H9 (cell line): Measurements from ENCODE around the gene ANKRD65. TPM values are rescaled to one million over a fixed set of nuclear protein-coding genes. Genes with fewer than 3 reads are reported as not detected.

Experiments used
- DNase-seq: peaks from one replicate; pipeline ENCODE4 v3.0.0-alpha.2; 2017
- H2AFZ ChIP-seq: one replicate; pipeline ENCODE4 v1.6.1; 2013; ENCODE audit warnings: mild to moderate bottlenecking, low read length, control low read depth, moderate library complexity
- H2AK5ac ChIP-seq: 2 replicates; pipeline ENCODE4 v1.6.1; 2013; ENCODE audit warnings: low read length, control low read depth, mixed read lengths; ENCODE audit not compliant: insufficient read length
- H2BK120ac ChIP-seq: one replicate; pipeline ENCODE4 v1.6.1; 2013; ENCODE audit warnings: low read depth, mild to moderate bottlenecking, low read length, control low read depth, inconsistent platforms; ENCODE audit not compliant: poor library complexity, severe bottlenecking
- H2BK12ac ChIP-seq: 2 replicates; pipeline ENCODE4 v1.6.1; 2013; ENCODE audit warnings: low read length, control low read depth, mixed read lengths, low read depth; ENCODE audit not compliant: insufficient read length
- H2BK15ac ChIP-seq: 2 replicates; pipeline ENCODE4 v1.6.1; 2013; ENCODE audit warnings: low read depth, low read length, control low read depth
- H2BK20ac ChIP-seq: one replicate; pipeline ENCODE4 v1.6.1; 2013; ENCODE audit warnings: low read depth, mild to moderate bottlenecking, low read length, control low read depth, inconsistent platforms; ENCODE audit not compliant: poor library complexity, severe bottlenecking
- H2BK5ac ChIP-seq: 2 replicates; pipeline ENCODE4 v1.6.1; 2013; ENCODE audit warnings: low read length, control low read depth, mixed read lengths; ENCODE audit not compliant: insufficient read length
- H3K14ac ChIP-seq: 2 replicates; pipeline ENCODE4 v1.6.1; 2013; ENCODE audit warnings: low read length, control low read depth; ENCODE audit not compliant: insufficient read depth
- H3K18ac ChIP-seq: 2 replicates; pipeline ENCODE4 v1.6.1; 2013; ENCODE audit warnings: low read depth, mild to moderate bottlenecking, mixed read lengths, low read length, control low read depth; ENCODE audit not compliant: insufficient read length
- H3K23ac ChIP-seq: 2 replicates; pipeline ENCODE4 v1.6.1; 2013; ENCODE audit warnings: low read length, control low read depth, mixed read lengths, low read depth; ENCODE audit not compliant: insufficient read length
- H3K23me2 ChIP-seq: 2 replicates; pipeline ENCODE4 v1.6.1; 2013; ENCODE audit warnings: low read depth, mild to moderate bottlenecking, mixed read lengths, low read length, control low read depth; ENCODE audit not compliant: insufficient read length, poor library complexity, severe bottlenecking
- H3K27ac ChIP-seq: 2 replicates; pipeline ENCODE4 v1.5.1; 2013; ENCODE audit warnings: low read length, control low read depth, mixed read lengths, low read depth; ENCODE audit not compliant: insufficient read length
- H3K27me3 ChIP-seq: 2 replicates; pipeline ENCODE4 v1.6.1; 2013; ENCODE audit warnings: low read length, control low read depth, inconsistent platforms; ENCODE audit not compliant: insufficient read depth
- H3K4ac ChIP-seq: 2 replicates; pipeline ENCODE4 v1.6.1; 2013; ENCODE audit warnings: low read depth, mild to moderate bottlenecking, control low read depth, inconsistent platforms, low read length, moderate library complexity
- H3K4me1 ChIP-seq: 2 replicates; pipeline ENCODE4 v1.6.1; 2013; ENCODE audit warnings: low read length, control low read depth, inconsistent platforms; ENCODE audit not compliant: insufficient read depth
- H3K4me2 ChIP-seq: 2 replicates; pipeline ENCODE4 v1.6.1; 2013; ENCODE audit warnings: low read length, control low read depth, mixed read lengths; ENCODE audit not compliant: insufficient read length, insufficient read depth
- H3K56ac ChIP-seq: 2 replicates; pipeline ENCODE4 v1.6.1; 2013; ENCODE audit warnings: low read depth, mild to moderate bottlenecking, mixed read lengths, low read length, control low read depth; ENCODE audit not compliant: insufficient read length
- H3K79me1 ChIP-seq: 2 replicates; pipeline ENCODE4 v1.6.1; 2013; ENCODE audit warnings: low read depth, mild to moderate bottlenecking, moderate library complexity, low read length, control low read depth, inconsistent platforms; ENCODE audit not compliant: insufficient read depth, poor library complexity, severe bottlenecking
- H3K79me2 ChIP-seq: 2 replicates; pipeline ENCODE4 v1.6.1; 2013; ENCODE audit warnings: low read length, control low read depth, inconsistent platforms; ENCODE audit not compliant: insufficient read depth
- H3K9ac ChIP-seq: 2 replicates; pipeline ENCODE4 v1.6.1; 2013; ENCODE audit warnings: low read length, control low read depth, mixed read lengths; ENCODE audit not compliant: insufficient read length; ENCODE audit errors: extremely low read depth
- H3K9me3 ChIP-seq: one replicate; pipeline ENCODE4 v1.6.1; 2013; ENCODE audit warnings: low read depth, low read length, inconsistent platforms; ENCODE audit not compliant: control insufficient read depth
- H3T11ph ChIP-seq: one replicate; pipeline ENCODE4 v1.6.1; 2013; ENCODE audit warnings: mild to moderate bottlenecking, low read length, control low read depth, inconsistent platforms
- H4K20me1 ChIP-seq: one replicate; pipeline ENCODE4 v1.6.1; 2013; ENCODE audit not compliant: control insufficient read depth, insufficient read length, insufficient read depth
- H4K5ac ChIP-seq: 2 replicates; pipeline ENCODE4 v1.6.1; 2013; ENCODE audit warnings: low read depth, mild to moderate bottlenecking, mixed read lengths, low read length, control low read depth; ENCODE audit not compliant: insufficient read length
- H4K8ac ChIP-seq: replicated peaks from 2 replicates; pipeline ENCODE4 v1.6.1; 2013; ENCODE audit warnings: low read length, control low read depth, mixed read lengths, low read depth; ENCODE audit not compliant: insufficient read length
- H4K91ac ChIP-seq: 2 replicates; pipeline ENCODE4 v1.6.1; 2013; ENCODE audit warnings: low read depth, mild to moderate bottlenecking, moderate library complexity, mixed read lengths, low read length, control low read depth; ENCODE audit not compliant: insufficient read length
- H3K27ac Mint-ChIP-seq, 3 experiments: 2 replicates in 2 of 3; 3 replicates in 1 of 3; pipeline ENCODE4 v1.8.0; 2020 to 2021; ENCODE audit warnings: mixed read lengths in 3 of 3, mild to moderate bottlenecking in 1 of 3, moderate library complexity in 1 of 3
- H3K27me3 Mint-ChIP-seq: 2 replicates; pipeline ENCODE4 v1.8.0; 2021; ENCODE audit warnings: low read depth, mild to moderate bottlenecking, moderate library complexity, mixed read lengths
- H3K36me3 Mint-ChIP-seq, 3 experiments: 2 replicates in 2 of 3; 3 replicates in 1 of 3; pipeline ENCODE4 v1.8.0; 2020 to 2021; ENCODE audit warnings: low read depth in 3 of 3, mixed read lengths in 3 of 3; ENCODE audit not compliant: insufficient read depth in 1 of 3
- H3K4me1 Mint-ChIP-seq, 2 experiments: 2 replicates each; pipeline ENCODE4 v1.8.0; 2020; ENCODE audit warnings: mixed read lengths in 2 of 2
- H3K4me3 Mint-ChIP-seq, 2 experiments: 2 replicates in 1 of 2; 3 replicates in 1 of 2; pipeline ENCODE4 v1.8.0; 2020 to 2021; ENCODE audit warnings: mild to moderate bottlenecking in 2 of 2, mixed read lengths in 2 of 2, moderate library complexity in 1 of 2
- H3K9me3 Mint-ChIP-seq, 2 experiments: 2 replicates in 1 of 2; 3 replicates in 1 of 2; pipeline ENCODE4 v1.8.0; 2020; ENCODE audit warnings: mild to moderate bottlenecking in 2 of 2, mixed read lengths in 2 of 2, moderate library complexity in 1 of 2
- CTCF ChIP-seq: fragments of 200-600 bp; sonication (generic); conservative IDR thresholded peaks from 3 replicates; pipeline ENCODE4 v1.8.0; 2021; ENCODE audit warnings: antibody characterized with exemption, mild to moderate bottlenecking
- whole genome bisulfite sequencing: extraction: QIAGEN DNeasy Blood & Tissue Kit; methylation state at CpG from one replicate; pipeline ENCODE4 v1.1.7; 2013; ENCODE audit warnings: missing lambda C conversion rate, low lambda C conversion rate, mixed read lengths; ENCODE audit not compliant: insufficient read length; ENCODE audit errors: extremely low coverage; 5-methylcytosine and 5-hydroxymethylcytosine counted together
- total RNA-seq: library from RNA; stranded (reverse); gene quantifications from 2 replicates; pipeline ENCODE4 v1.2.1, GENCODE V29; 2021

Gene ANKRD65
- total RNA-seq, 1 experiment from 2014 or later, result 3.1 TPM

- no peak for DNase-seq
- H3K79me2 ChIP-seq, result no peaks in the 10 kb centered on the region
- no peak overlapping the region for H2BK120ac ChIP-seq
- peaks cover 5% of the 10 kb centered on the region; the same call in 1 of the 2 replicates for H3K4me1 ChIP-seq
- no peaks in the 10 kb centered on the region for H3K79me1 ChIP-seq
- H3K27ac Mint-ChIP-seq, result peak overlapping the region in 2 of 3 experiments; percentile 82 to 91; a peak in 5 of 7 replicates
- H2BK20ac ChIP-seq, result no peak overlapping the region
- H3K9me3 ChIP-seq, result no peaks in the 10 kb centered on the region
- no peak overlapping the region for H4K8ac ChIP-seq
- H3K14ac ChIP-seq, result 0 out of 2 replicates have a peak overlapping the region, but pooled peaks have one; percentile 24
- no peaks in the 10 kb centered on the region for H4K20me1 ChIP-seq
- H2BK12ac ChIP-seq, result no peak overlapping the region
- H3K27ac ChIP-seq, result no peak overlapping the region
- H4K5ac ChIP-seq, result no peak overlapping the region
- H2BK15ac ChIP-seq, result no peak overlapping the region
- H2BK5ac ChIP-seq, result no peak overlapping the region
- WGBS, result no CpG with 5 or more reads among the region's 7 CpGs
- H3K27me3 ChIP-seq, result no peaks in the 10 kb centered on the region
- H3K9me3 Mint-ChIP-seq, result no peaks in the 10 kb centered on the region
- H2AK5ac ChIP-seq, result no peak overlapping the region
- H3K4me2 ChIP-seq, result no peak overlapping the region
- no peaks in the 10 kb centered on the region; a peak in 2 of 7 replicates for H3K36me3 Mint-ChIP-seq
- peaks cover 38 to 58% of the 10 kb centered on the region in 2 experiments for H3K4me1 Mint-ChIP-seq
- no peak overlapping the region for H3K9ac ChIP-seq
- no peak for TF ChIP-seq CTCF
- H3K27me3 Mint-ChIP-seq, result no peaks in the 10 kb centered on the region
- H3K4me3 Mint-ChIP-seq, result no peak overlapping the region
- no peak overlapping the region for H3K18ac ChIP-seq
- H3K4ac ChIP-seq, result no peak overlapping the region
- no peak overlapping the region for H3K23ac ChIP-seq
- H3K23me2 ChIP-seq, result peaks cover 3% of the 10 kb centered on the region
- H2AFZ ChIP-seq, result no peak overlapping the region
- no peak overlapping the region for H3K56ac ChIP-seq
- no peak overlapping the region for H4K91ac ChIP-seq
- no peak overlapping the region for H3T11ph ChIP-seq
These were observed 910 bp upstream of the ANKRD65 start for GRCh38 chr1:1421907-1422464.
